Body of pancreas (tissue), 4 donors: ENCODE data around the gene LRRC23.

ENCODE experiments used
- CTCF ChIP-seq, 7 experiments: fragments of 450-650 bp in 4 of 7; fragments of 200-600 bp in 3 of 7; sonication (generic) in 3 of 7; IDR thresholded peaks; one replicate each; pipeline ENCODE4 v1.5.1; 2016 to 2019; ENCODE audit warnings: antibody characterized with exemption in 7 of 7
- POLR2A ChIP-seq, 3 donors: fragments of 450-650 bp; IDR thresholded peaks; one replicate each; pipeline ENCODE4 v1.6.1; 2016; ENCODE audit warnings: antibody characterized with exemption in 3 of 3, mild to moderate bottlenecking in 2 of 3

GRCh38 chr12:6959805-6960592, 55.4 kb downstream of the LRRC23 start:
- TF ChIP-seq CTCF (IDR thresholded peaks at IDR 0.05) (no peak), POLR2A (IDR thresholded peaks at IDR 0.05) (no peak)
